ENCODE data around the gene ANKEF1. TPM values are rescaled to one million over a fixed set of nuclear protein-coding genes. Genes with fewer than 3 reads are reported as not detected.
"Not testable (repeated sequence)": the region's sequence is repeated elsewhere in the genome, so short reads cannot be mapped to it uniquely, and the experiment has no call there.

Gene ANKEF1
- total RNA-seq, 1 experiment from 2014 or later, result 11.6 TPM

DNA sequence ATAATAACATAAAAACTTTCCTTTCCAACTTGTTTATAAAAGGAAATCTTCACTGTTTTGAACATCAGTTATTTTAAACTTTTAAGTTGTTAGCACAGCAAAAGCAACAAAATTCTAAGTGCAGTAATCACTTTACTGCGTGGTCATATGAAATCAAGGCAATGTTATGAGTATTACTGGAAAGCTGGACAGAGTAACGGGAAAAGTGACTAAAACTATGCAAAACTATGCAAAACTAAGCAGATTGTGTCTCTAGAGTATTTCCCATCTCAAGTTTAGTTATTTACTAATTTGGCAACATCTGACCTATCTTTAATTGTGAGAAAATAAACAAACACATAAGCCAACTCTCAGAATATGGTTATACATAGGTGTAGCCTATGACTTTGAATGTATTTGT is 10.9 kb upstream of the ANKEF1 start:
- no peaks in the 10 kb centered on the region for H3K36me3 ChIP-seq (ENCODE audit: low read depth, low read length)
- H4K20me1 ChIP-seq (ENCODE audit: low read length), result no peaks in the 10 kb centered on the region
- intact Hi-C loops (cut with micrococcal nuclease), result no loop called here
- no TSS peak for BruUV-seq (replicated peaks)
- H2AFZ ChIP-seq (ENCODE audit: low read length), result no peak overlapping the region
- no peaks in the 10 kb centered on the region for H3K9me2 ChIP-seq (replicated peaks; ENCODE audit: low read length)
- peaks cover 56% of the 10 kb centered on the region for H3K27me3 ChIP-seq (ENCODE audit: low read length)
- H3K4me3 ChIP-seq (ENCODE audit: low read length), result no peak overlapping the region
- no peaks in the 10 kb centered on the region for H3K4me1 ChIP-seq (ENCODE audit: insufficient read depth, low read length)
- no peak overlapping the region for H3K4me2 ChIP-seq (ENCODE audit: low read length)
- ATAC-seq (no peak), DNase-seq (no peak)
- ChIA-PET POLR2A (ENCODE audit: unreplicated experiment) (no interaction called here), CTCF (no interaction called here)
- TF ChIP-seq EZH2phosphoT487 (IDR thresholded peaks at IDR 0.05; ENCODE audit: borderline replicate concordance, low read length) (no peak), EZH2 (IDR thresholded peaks at IDR 0.05; ENCODE audit: low read length, unreplicated experiment) (no peak)
- TF ChIP-seq, protein P1, sequence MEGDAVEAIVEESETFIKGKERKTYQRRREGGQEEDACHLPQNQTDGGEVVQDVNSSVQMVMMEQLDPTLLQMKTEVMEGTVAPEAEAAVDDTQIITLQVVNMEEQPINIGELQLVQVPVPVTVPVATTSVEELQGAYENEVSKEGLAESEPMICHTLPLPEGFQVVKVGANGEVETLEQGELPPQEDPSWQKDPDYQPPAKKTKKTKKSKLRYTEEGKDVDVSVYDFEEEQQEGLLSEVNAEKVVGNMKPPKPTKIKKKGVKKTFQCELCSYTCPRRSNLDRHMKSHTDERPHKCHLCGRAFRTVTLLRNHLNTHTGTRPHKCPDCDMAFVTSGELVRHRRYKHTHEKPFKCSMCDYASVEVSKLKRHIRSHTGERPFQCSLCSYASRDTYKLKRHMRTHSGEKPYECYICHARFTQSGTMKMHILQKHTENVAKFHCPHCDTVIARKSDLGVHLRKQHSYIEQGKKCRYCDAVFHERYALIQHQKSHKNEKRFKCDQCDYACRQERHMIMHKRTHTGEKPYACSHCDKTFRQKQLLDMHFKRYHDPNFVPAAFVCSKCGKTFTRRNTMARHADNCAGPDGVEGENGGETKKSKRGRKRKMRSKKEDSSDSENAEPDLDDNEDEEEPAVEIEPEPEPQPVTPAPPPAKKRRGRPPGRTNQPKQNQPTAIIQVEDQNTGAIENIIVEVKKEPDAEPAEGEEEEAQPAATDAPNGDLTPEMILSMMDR (conservative IDR thresholded peaks at IDR 0.05; ENCODE audit: low read depth, low read length), result no peak
- H3K9ac ChIP-seq (ENCODE audit: low read length), result no peak overlapping the region
- no peaks in the 10 kb centered on the region for H3K9me3 ChIP-seq (ENCODE audit: low read length)
- no peaks in the 10 kb centered on the region for H3K79me2 ChIP-seq (ENCODE audit: low read length)
- H3F3A ChIP-seq (ENCODE audit: low read length, unreplicated experiment), result no peaks in the 10 kb centered on the region
- no peak overlapping the region for H3K27ac ChIP-seq (ENCODE audit: low read length)

DNA sequence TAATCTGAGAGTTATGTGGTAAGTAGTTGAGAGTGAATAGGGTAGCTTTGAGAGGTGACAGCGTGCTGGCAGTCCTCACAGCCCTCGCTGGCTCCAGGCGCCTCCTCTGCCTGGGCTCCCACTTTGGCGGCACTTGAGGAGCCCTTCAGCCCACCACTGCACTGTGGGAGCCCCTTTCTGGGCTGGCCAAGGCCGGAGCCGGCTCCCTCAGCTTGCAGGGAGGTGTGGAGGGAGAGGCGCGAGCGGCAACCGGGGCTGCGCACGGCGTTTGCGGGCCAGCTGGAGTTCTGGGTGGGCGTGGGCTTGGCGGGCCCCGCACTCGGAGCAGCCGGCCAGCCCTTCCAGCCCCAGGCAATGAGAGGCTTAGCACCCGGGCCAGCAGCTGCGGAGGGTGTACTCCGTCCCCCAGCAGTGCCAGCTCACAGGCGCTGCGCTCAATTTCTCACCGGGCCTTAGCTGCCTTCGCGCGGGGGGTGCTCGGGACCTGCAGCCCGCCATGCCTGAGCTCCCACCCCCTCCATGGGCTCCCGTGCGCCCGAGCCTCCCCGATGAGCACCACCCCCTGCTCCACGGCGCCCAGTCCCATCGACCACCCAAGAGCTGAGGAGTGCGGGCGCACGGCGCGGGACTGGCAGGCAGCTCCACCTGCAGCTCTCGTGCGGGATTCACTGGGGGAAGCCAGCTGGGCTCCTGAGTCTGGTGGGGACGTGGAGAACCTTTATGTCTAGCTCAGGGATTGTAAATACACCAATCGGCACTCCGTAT is 3.2 kb upstream of the ANKEF1 start:
- DNase-seq; H3K9ac ChIP-seq (ENCODE audit: low read length); H3K4me2 ChIP-seq (ENCODE audit: low read length); H3F3A ChIP-seq (ENCODE audit: low read length, unreplicated experiment); H3K27ac ChIP-seq (ENCODE audit: low read length); H3K9me3 ChIP-seq (ENCODE audit: low read length); H3K36me3 ChIP-seq (ENCODE audit: low read depth, low read length); ATAC-seq; H4K20me1 ChIP-seq (ENCODE audit: low read length); CTCF ChIA-PET; H3K9me2 ChIP-seq (replicated peaks; ENCODE audit: low read length); BruUV-seq (replicated peaks); H2AFZ ChIP-seq (ENCODE audit: low read length); H3K4me3 ChIP-seq (ENCODE audit: low read length); H3K79me2 ChIP-seq (ENCODE audit: low read length): not testable (repeated sequence)
- Histone ChIP-seq H3K4me1 (ENCODE audit: insufficient read depth, low read length) (peaks cover 12% of the 10 kb centered on the region), H3K27me3 (ENCODE audit: low read length) (peaks cover 35% of the 10 kb centered on the region)
- POLR2A ChIA-PET (ENCODE audit: unreplicated experiment), result interaction anchor here (0.6 kb wide), 1 partner anchor 698 kb away, joined by 3 read pairs; no protein-coding TSS in a partner anchor
- intact Hi-C loops (cut with micrococcal nuclease), result loop anchor here (10.0 kb wide), 1 partner anchor 393 kb away; no protein-coding TSS in a partner anchor

DNA sequence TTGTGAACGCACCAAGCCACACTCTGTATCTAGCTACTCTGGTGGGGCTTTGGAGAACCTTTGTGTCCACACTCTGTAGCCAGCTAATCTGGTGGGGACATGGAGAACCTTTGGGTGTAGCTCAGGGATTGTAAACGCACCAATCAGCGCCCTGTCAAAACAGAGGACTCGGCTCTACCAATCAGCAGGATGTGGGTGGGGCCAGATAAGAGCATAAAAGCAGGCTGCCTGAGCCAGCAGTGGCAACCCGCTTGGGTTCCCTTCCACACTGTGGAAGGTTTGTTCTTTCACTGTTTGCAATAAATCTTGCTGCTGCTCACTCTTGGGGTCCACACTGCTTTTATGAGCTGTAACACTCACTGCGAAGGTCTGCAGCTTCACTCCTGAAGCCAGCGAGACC is 2.5 kb upstream of the ANKEF1 start:
- Histone ChIP-seq H3K27me3 (ENCODE audit: low read length) (peaks cover 29% of the 10 kb centered on the region), H3K4me1 (ENCODE audit: insufficient read depth, low read length) (peaks cover 12% of the 10 kb centered on the region)
- CTCF ChIA-PET; H3K9ac ChIP-seq (ENCODE audit: low read length); H3K4me3 ChIP-seq (ENCODE audit: low read length); H3K4me2 ChIP-seq (ENCODE audit: low read length); H3K27ac ChIP-seq (ENCODE audit: low read length); H3K9me2 ChIP-seq (replicated peaks; ENCODE audit: low read length); DNase-seq; POLR2A ChIA-PET (ENCODE audit: unreplicated experiment); H3K9me3 ChIP-seq (ENCODE audit: low read length); H2AFZ ChIP-seq (ENCODE audit: low read length); BruUV-seq (replicated peaks); ATAC-seq; H3K36me3 ChIP-seq (ENCODE audit: low read depth, low read length); H3K79me2 ChIP-seq (ENCODE audit: low read length); H4K20me1 ChIP-seq (ENCODE audit: low read length); H3F3A ChIP-seq (ENCODE audit: low read length, unreplicated experiment): not testable (repeated sequence)
- intact Hi-C loops (cut with micrococcal nuclease), result loop anchor here (10.0 kb wide), 1 partner anchor 393 kb away; no protein-coding TSS in a partner anchor

Data from PC-3 (cell line).